RWPE2 (cell line): ENCODE measurements around the gene DCST1.

Experiments
- ATAC-seq: fragments of 200-7000 bp; cut with Tn5 transposase; 3 replicates; pipeline ENCODE4 v1.9.1; 2021; ENCODE audit warnings: low read depth
- DNase-seq: peaks from one replicate; pipeline ENCODE4 v3.0.0-alpha.2; 2020; ENCODE audit warnings: low spot score
- H3K27ac ChIP-seq: fragments of 450-650 bp; 2 replicates; pipeline ENCODE4 v1.5.1; 2017; ENCODE audit warnings: mild to moderate bottlenecking; ENCODE audit not compliant: poor library complexity, severe bottlenecking
- H3K27me3 ChIP-seq: fragments of 250-450 bp; sonication (Bioruptor Pico); 2 replicates; pipeline ENCODE4 v1.5.1; 2021; ENCODE audit warnings: mild to moderate bottlenecking, moderate library complexity; ENCODE audit not compliant: insufficient read depth, poor library complexity, severe bottlenecking
- H3K36me3 ChIP-seq: fragments of 250-450 bp; sonication (Bioruptor Pico); 2 replicates; pipeline ENCODE4 v1.5.1; 2020; ENCODE audit warnings: low read depth, mild to moderate bottlenecking, moderate library complexity
- H3K4me1 ChIP-seq: fragments of 250-450 bp; sonication (Bioruptor Pico); 2 replicates; pipeline ENCODE4 v1.5.1; 2021; ENCODE audit warnings: mild to moderate bottlenecking, moderate library complexity; ENCODE audit not compliant: insufficient read depth, poor library complexity, severe bottlenecking
- H3K4me3 ChIP-seq: fragments of 250-450 bp; sonication (Bioruptor Pico); 2 replicates; pipeline ENCODE4 v1.5.1; 2021; ENCODE audit warnings: mild to moderate bottlenecking, moderate library complexity; ENCODE audit not compliant: severe bottlenecking
- H3K9me3 ChIP-seq: fragments of 250-450 bp; sonication (Bioruptor Pico); 2 replicates; pipeline ENCODE4 v1.5.1; 2021; ENCODE audit warnings: mild to moderate bottlenecking, moderate library complexity; ENCODE audit not compliant: severe bottlenecking
- TF ChIP-seq, protein P1 (sequence below): fragments of 450-650 bp; IDR thresholded peaks from one replicate; pipeline ENCODE4 v1.5.1; 2017; ENCODE audit warnings: mild to moderate bottlenecking, moderate library complexity; ENCODE audit not compliant: poor library complexity, severe bottlenecking

The DCST1 gene

DNA sequence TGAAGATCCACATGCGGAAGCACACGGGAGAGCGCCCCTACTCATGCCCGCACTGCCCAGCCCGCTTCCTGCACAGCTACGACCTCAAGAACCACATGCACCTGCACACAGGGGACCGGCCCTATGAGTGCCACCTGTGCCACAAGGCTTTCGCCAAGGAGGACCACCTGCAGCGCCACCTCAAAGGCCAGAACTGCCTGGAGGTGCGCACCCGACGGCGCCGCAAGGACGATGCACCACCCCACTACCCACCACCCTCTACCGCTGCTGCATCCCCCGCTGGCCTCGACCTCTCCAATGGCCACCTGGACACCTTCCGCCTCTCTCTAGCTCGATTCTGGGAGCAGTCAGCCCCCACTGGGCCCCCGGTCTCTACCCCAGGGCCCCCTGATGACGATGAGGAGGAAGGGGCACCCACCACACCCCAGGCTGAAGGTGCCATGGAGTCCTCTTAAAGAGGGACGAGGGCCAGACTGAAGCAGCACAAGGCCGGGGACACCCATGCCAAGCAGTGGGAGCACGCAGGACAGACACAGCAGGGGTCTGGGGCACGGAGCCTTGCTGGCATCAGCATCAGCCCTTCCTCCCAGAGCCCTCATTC lies 17.3 kb upstream of the DCST1 start:
- Histone ChIP-seq H3K9me3 (no peaks in the 10 kb centered on the region), H3K27me3 (no peaks in the 10 kb centered on the region), H3K4me1 (peaks cover 23% of the 10 kb centered on the region), H3K27ac (peak overlapping the region; percentile 92), H3K36me3 (peaks cover 32% of the 10 kb centered on the region), H3K4me3 (no peak overlapping the region)
- peak; percentile 63 for DNase-seq
- ATAC-seq, result no peak
- TF ChIP-seq, protein P1, sequence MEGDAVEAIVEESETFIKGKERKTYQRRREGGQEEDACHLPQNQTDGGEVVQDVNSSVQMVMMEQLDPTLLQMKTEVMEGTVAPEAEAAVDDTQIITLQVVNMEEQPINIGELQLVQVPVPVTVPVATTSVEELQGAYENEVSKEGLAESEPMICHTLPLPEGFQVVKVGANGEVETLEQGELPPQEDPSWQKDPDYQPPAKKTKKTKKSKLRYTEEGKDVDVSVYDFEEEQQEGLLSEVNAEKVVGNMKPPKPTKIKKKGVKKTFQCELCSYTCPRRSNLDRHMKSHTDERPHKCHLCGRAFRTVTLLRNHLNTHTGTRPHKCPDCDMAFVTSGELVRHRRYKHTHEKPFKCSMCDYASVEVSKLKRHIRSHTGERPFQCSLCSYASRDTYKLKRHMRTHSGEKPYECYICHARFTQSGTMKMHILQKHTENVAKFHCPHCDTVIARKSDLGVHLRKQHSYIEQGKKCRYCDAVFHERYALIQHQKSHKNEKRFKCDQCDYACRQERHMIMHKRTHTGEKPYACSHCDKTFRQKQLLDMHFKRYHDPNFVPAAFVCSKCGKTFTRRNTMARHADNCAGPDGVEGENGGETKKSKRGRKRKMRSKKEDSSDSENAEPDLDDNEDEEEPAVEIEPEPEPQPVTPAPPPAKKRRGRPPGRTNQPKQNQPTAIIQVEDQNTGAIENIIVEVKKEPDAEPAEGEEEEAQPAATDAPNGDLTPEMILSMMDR, result no peak

DNA sequence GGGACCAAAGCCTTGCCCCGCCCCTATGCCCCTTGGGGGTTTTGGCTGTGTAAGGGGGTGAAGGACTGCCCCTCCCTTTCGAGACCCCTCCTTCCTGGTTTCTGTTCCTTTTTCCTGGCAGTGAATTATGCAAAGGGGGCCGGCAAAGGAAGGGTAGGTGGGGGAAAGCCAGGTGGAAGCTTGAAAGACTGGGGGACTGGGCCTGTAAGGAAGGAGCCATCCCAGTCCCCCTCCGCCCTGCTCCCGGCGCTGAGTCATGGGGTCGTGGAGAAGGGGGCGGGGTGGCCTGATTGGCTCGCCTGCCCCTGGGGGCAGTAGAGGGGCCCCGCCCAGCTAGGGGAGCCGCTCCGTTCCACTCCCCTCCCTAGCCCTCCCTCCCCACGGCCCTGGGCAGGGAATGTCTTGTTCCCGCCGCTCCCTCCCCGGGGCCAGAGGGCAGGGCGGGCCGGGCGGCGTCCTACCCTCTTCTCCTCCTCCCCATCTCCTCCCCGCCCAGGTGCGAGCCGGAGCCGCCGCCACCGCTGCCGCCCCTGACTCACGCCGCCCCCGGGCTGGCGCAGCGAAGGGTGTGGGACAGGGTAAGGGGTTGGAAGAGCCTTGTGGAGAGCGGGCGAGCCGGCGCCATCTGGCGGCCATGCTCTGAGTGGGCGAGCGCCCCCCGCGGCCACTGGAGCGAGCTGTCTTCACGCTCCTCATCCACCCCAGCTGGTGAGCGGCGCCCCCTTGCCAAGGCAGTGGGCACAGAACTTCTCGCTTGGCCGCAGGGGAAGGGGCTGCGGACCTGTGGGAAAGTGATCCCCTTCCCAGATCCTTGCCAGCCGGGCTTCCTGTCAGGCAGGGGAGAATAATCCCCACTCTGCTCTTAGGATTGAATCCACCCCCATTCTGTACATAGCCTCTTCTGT lies 16.3 kb upstream of the DCST1 start:
- Histone ChIP-seq H3K9me3 (no peaks in the 10 kb centered on the region), H3K27ac (peak overlapping the region; percentile 92), H3K36me3 (peaks cover 26% of the 10 kb centered on the region), H3K4me3 (no peak overlapping the region), H3K4me1 (peaks cover 18% of the 10 kb centered on the region), H3K27me3 (no peaks in the 10 kb centered on the region)
- ATAC-seq, result peak; percentile 88
- peak; percentile 98 for DNase-seq
- TF ChIP-seq, protein P1, result peak; percentile 99

DNA sequence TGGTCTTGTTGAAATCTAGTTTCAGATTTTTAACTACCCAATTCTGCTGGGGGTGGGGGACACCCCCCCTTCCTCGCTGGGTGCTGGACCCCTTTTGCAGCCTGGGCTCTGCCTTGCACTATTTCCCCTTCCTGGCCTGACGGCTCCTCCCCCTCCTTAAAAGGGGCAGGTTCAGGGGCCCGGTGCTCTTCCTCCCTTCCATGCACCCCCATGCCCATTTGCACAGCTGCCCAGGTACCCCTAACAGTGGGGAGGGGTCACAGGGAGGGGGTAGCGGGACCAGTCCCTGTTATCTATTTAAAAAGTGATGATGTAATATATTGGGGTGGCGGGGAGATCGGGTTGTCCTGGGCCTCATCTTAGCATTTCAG lies 15.7 kb upstream of the DCST1 start:
- peaks cover 26% of the 10 kb centered on the region for H3K36me3 ChIP-seq
- H3K27ac ChIP-seq, result peak overlapping the region; percentile 92
- ATAC-seq (no peak), DNase-seq (no peak)
- peaks cover 22% of the 10 kb centered on the region for H3K4me1 ChIP-seq
- H3K9me3 ChIP-seq, result no peaks in the 10 kb centered on the region
- TF ChIP-seq, protein P1, result no peak
- H3K4me3 ChIP-seq, result no peak overlapping the region
- H3K27me3 ChIP-seq, result no peaks in the 10 kb centered on the region

DNA sequence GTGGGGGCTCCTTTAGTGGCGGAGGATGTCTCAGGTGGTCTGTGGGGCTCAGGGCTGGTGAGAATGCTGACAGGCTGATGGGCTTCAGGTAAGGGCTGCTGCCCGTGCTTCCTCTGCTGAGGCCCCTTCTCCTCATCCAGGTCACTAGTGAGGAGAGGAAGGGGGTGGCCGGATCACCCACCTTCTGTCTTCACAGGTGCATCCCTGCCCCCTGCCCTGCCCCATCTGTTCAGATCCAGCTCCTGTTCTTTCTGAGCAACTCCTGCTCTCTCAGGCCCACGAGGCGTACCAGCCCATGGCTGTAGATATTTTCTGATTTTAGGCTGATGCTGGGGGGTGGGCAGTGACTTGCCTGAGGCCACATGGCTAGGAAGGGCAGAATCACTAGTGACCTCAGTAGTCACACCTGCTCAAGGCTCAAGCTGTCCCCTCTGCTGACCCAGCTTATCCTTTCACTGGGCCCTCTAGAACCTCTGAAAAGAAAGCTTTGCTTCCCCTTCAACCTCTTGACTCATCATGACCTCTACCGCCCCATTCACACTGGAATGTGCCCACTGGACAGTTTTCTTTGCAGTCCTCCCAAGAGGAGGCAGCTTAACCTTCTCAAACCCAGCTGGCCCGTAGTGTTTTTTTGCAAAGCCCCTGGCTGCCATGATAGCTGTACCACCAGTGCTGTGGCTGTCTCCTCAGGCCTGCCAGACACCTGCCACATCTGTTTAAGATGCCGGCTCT lies 14.8 kb upstream of the DCST1 start:
- no peak for ATAC-seq
- H3K9me3 ChIP-seq, result no peaks in the 10 kb centered on the region
- H3K4me3 ChIP-seq, result no peak overlapping the region

More for the DNA sequence above, 14.8 kb upstream of the DCST1 start:
- Histone ChIP-seq H3K36me3 (peaks cover 26% of the 10 kb centered on the region), H3K4me1 (peaks cover 25% of the 10 kb centered on the region), H3K27ac (peak overlapping the region; percentile 92), H3K27me3 (no peaks in the 10 kb centered on the region)
- peak; percentile 34 for DNase-seq
- TF ChIP-seq, protein P1, result no peak
